OCI-LY1 (cell line): ENCODE results near the gene KPNA3.

Experiments used
- H2AFZ ChIP-seq: fragments of 200-600 bp; sonication (generic), shearing (Covaris generic); 2 replicates; pipeline ENCODE4 v1.6.0; 2014; ENCODE audit warnings: antibody characterized with exemption, mild to moderate bottlenecking, low read length
- H3F3A ChIP-seq: fragments of 200-600 bp; sonication (generic), shearing (Covaris generic); 2 replicates; pipeline ENCODE4 v1.6.0; 2014; ENCODE audit warnings: mild to moderate bottlenecking, antibody characterized with exemption, low read length, moderate library complexity; ENCODE audit not compliant: insufficient read depth
- H3K27ac ChIP-seq: fragments of 200-600 bp; sonication (generic); 2 replicates; pipeline ENCODE4 v1.5.1; 2014; ENCODE audit warnings: low read length, mixed run types, mild to moderate bottlenecking, low read depth; ENCODE audit not compliant: poor library complexity, severe bottlenecking
- H3K27me3 ChIP-seq: fragments of 200-600 bp; sonication (generic); 2 replicates; pipeline ENCODE4 v1.6.0; 2014; ENCODE audit warnings: antibody characterized with exemption, mild to moderate bottlenecking, low read length, moderate library complexity; ENCODE audit not compliant: insufficient read depth
- H3K36me3 ChIP-seq: fragments of 200-600 bp; sonication (generic); 2 replicates; pipeline ENCODE4 v1.6.1; 2014; ENCODE audit warnings: mild to moderate bottlenecking, antibody characterized with exemption, low read length, moderate library complexity, mixed read lengths; ENCODE audit not compliant: insufficient read depth
- H3K4me1 ChIP-seq: fragments of 200-600 bp; sonication (generic); 2 replicates; pipeline ENCODE4 v1.5.1; 2014; ENCODE audit warnings: mild to moderate bottlenecking, low read length, moderate library complexity; ENCODE audit not compliant: insufficient read depth, severe bottlenecking
- H3K4me2 ChIP-seq: fragments of 200-600 bp; sonication (generic), shearing (Covaris generic); 2 replicates; pipeline ENCODE4 v1.6.1; 2014; ENCODE audit warnings: low read length
- H3K4me3 ChIP-seq: fragments of 200-600 bp; sonication (generic); 2 replicates; pipeline ENCODE4 v1.5.1; 2014; ENCODE audit warnings: low read length, low read depth, mild to moderate bottlenecking, mixed read lengths; ENCODE audit not compliant: poor library complexity, severe bottlenecking
- H3K79me2 ChIP-seq: fragments of 200-600 bp; shearing (Covaris generic); 2 replicates; pipeline ENCODE4 v1.6.1; 2016; ENCODE audit warnings: mixed run types, low read length, mixed read lengths; ENCODE audit not compliant: insufficient read depth
- H3K9ac ChIP-seq: fragments of 200-600 bp; sonication (generic), shearing (Covaris generic); 2 replicates; pipeline ENCODE4 v1.6.1; 2014; ENCODE audit warnings: mild to moderate bottlenecking, low read length, mixed read lengths
- H3K9me2 ChIP-seq: fragments of 200-600 bp; sonication (generic), shearing (Covaris generic); 2 replicates; pipeline ENCODE4 v1.6.1; 2014; ENCODE audit warnings: low read depth, mild to moderate bottlenecking, low read length, mixed read lengths
- H3K9me3 ChIP-seq: fragments of 200-600 bp; shearing (Covaris generic); 2 replicates; pipeline ENCODE4 v1.6.1; 2014; ENCODE audit warnings: low read length, mixed read lengths
- H4K20me1 ChIP-seq: fragments of 200-600 bp; sonication (generic), shearing (Covaris generic); 2 replicates; pipeline ENCODE4 v1.6.0; 2016; ENCODE audit warnings: mild to moderate bottlenecking, low read length; ENCODE audit not compliant: insufficient read depth
- EZH2 ChIP-seq: fragments of 200-600 bp; sonication (generic), shearing (Covaris generic); IDR thresholded peaks from 2 replicates; pipeline ENCODE4 v1.8.0; 2017; ENCODE audit warnings: borderline replicate concordance, mixed run types, mild to moderate bottlenecking, antibody characterized with exemption, low read length, moderate library complexity, mixed read lengths
- TF ChIP-seq, protein P1 (sequence below): fragments of 200-600 bp; sonication (generic), shearing (Covaris generic); IDR thresholded peaks from 2 replicates; pipeline ENCODE4 v1.5.1; 2017; ENCODE audit warnings: mild to moderate bottlenecking, antibody characterized with exemption, low read length, moderate library complexity, mixed read lengths

The KPNA3 gene

GRCh38 chr13:49651570-49652354 is 140.7 kb downstream of the KPNA3 start:
- H3K4me2 ChIP-seq, result no peak overlapping the region
- H3K9ac ChIP-seq, result no peak overlapping the region
- H3K27me3 ChIP-seq, result no peaks in the 10 kb centered on the region
- no peaks in the 10 kb centered on the region for H3K79me2 ChIP-seq
- no peaks in the 10 kb centered on the region for H3F3A ChIP-seq
- H3K9me3 ChIP-seq, result no peaks in the 10 kb centered on the region
- H4K20me1 ChIP-seq, result no peaks in the 10 kb centered on the region
- H2AFZ ChIP-seq, result no peak overlapping the region
- H3K4me1 ChIP-seq, result no peaks in the 10 kb centered on the region
- no peak for TF ChIP-seq EZH2
- TF ChIP-seq, protein P1, sequence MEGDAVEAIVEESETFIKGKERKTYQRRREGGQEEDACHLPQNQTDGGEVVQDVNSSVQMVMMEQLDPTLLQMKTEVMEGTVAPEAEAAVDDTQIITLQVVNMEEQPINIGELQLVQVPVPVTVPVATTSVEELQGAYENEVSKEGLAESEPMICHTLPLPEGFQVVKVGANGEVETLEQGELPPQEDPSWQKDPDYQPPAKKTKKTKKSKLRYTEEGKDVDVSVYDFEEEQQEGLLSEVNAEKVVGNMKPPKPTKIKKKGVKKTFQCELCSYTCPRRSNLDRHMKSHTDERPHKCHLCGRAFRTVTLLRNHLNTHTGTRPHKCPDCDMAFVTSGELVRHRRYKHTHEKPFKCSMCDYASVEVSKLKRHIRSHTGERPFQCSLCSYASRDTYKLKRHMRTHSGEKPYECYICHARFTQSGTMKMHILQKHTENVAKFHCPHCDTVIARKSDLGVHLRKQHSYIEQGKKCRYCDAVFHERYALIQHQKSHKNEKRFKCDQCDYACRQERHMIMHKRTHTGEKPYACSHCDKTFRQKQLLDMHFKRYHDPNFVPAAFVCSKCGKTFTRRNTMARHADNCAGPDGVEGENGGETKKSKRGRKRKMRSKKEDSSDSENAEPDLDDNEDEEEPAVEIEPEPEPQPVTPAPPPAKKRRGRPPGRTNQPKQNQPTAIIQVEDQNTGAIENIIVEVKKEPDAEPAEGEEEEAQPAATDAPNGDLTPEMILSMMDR, result no peak
- no peaks in the 10 kb centered on the region for H3K36me3 ChIP-seq
- H3K9me2 ChIP-seq, result no peaks in the 10 kb centered on the region
- no peak overlapping the region for H3K4me3 ChIP-seq
- H3K27ac ChIP-seq, result no peak overlapping the region

GRCh38 chr13:49649963-49650312 is 142.5 kb downstream of the KPNA3 start:
- Histone ChIP-seq H3K9me3 (no peaks in the 10 kb centered on the region), H3K79me2 (no peaks in the 10 kb centered on the region), H3F3A (no peaks in the 10 kb centered on the region), H3K36me3 (no peaks in the 10 kb centered on the region), H3K4me2 (no peak overlapping the region), H3K9me2 (no peaks in the 10 kb centered on the region), H3K4me1 (no peaks in the 10 kb centered on the region), H3K4me3 (no peak overlapping the region), H3K27me3 (no peaks in the 10 kb centered on the region), H2AFZ (no peak overlapping the region), H3K27ac (no peak overlapping the region), H3K9ac (no peak overlapping the region), H4K20me1 (no peaks in the 10 kb centered on the region)
- no peak for TF ChIP-seq EZH2
- TF ChIP-seq, protein P1, result no peak
